Left renal cortex interstitium (tissue), 4 donors: ENCODE data around the gene EWSR1. TPM values are rescaled to one million over a fixed set of nuclear protein-coding genes. Genes with fewer than 3 reads are reported as not detected.
A peak's percentile ranks its signal among the peaks of the same experiment; 100 is the strongest.
"Not testable (repeated sequence)": the region's sequence is repeated elsewhere in the genome, so short reads cannot be mapped to it uniquely, and the experiment has no call there.

Source experiments
- DNase-seq, 4 donors: peaks; one replicate each; pipeline ENCODE4 v3.0.0-alpha.2; 2013; ENCODE audit warnings: low read depth in 4 of 4, low spot score in 2 of 4, missing footprints in 1 of 4
- polyA plus RNA-seq, 4 donors: library from polyadenylated mRNA; unstranded; fragments of 120-200 nt; gene quantifications; one replicate each; pipeline ENCODE4 v1.2.1, GENCODE V29; 2013; ENCODE audit not compliant: insufficient read length in 4 of 4

EWSR1 gene
- polyA plus RNA-seq, 4 donors: 274 to 396 (median 339) TPM

- DNase-seq: peak in 1 of 4 donors; percentile 45
These were observed 22.3 kb upstream of the EWSR1 start for GRCh38 chr22:29245626-29246385.

GRCh38 chr22:29247891-29248290 is 20.2 kb upstream of the EWSR1 start:
- not testable (repeated sequence) for DNase-seq

- no peak for DNase-seq
These were observed 16.8 kb upstream of the EWSR1 start for GRCh38 chr22:29251265-29251664.

GRCh38 chr22:29251981-29252911 is 15.8 kb upstream of the EWSR1 start:
- no peak for DNase-seq

- no peak for DNase-seq
These were observed 14.3 kb upstream of the EWSR1 start for GRCh38 chr22:29253561-29254285.

- no peak for DNase-seq
These were observed 13.8 kb upstream of the EWSR1 start for GRCh38 chr22:29254286-29254660.

GRCh38 chr22:29255064-29255621 is 12.9 kb upstream of the EWSR1 start:
- no peak for DNase-seq

- no peak for DNase-seq
These were observed 11.3 kb upstream of the EWSR1 start for GRCh38 chr22:29256606-29257325.

GRCh38 chr22:29257751-29258181 is 10.3 kb upstream of the EWSR1 start:
- no peak for DNase-seq

- DNase-seq: no peak
These were observed 9.4 kb upstream of the EWSR1 start for GRCh38 chr22:29258407-29259252.

GRCh38 chr22:29259253-29259899 is 8.7 kb upstream of the EWSR1 start:
- no peak for DNase-seq

- DNase-seq: no peak
These were observed 8.0 kb upstream of the EWSR1 start for GRCh38 chr22:29260031-29260560.

- no peak for DNase-seq
These were observed 7.3 kb upstream of the EWSR1 start for GRCh38 chr22:29260601-29261315.

- DNase-seq: no peak
These were observed 4.2 kb upstream of the EWSR1 start for GRCh38 chr22:29263791-29264276.

GRCh38 chr22:29265305-29265704 is 2.8 kb upstream of the EWSR1 start:
- no peak for DNase-seq

- DNase-seq: no peak
These were observed 2.1 kb upstream of the EWSR1 start for GRCh38 chr22:29265929-29266328.
